HG03354 (cell line): ENCODE data around the gene PGAM2.

Experiments
- ATAC-seq: cut with Tn5 transposase; IDR thresholded peaks from one replicate; pipeline ENCODE4 v1.9.1; 2021; ENCODE audit warnings: mild to moderate bottlenecking; ENCODE audit not compliant: unreplicated experiment, poor library complexity, severe bottlenecking

Gene PGAM2

DNA sequence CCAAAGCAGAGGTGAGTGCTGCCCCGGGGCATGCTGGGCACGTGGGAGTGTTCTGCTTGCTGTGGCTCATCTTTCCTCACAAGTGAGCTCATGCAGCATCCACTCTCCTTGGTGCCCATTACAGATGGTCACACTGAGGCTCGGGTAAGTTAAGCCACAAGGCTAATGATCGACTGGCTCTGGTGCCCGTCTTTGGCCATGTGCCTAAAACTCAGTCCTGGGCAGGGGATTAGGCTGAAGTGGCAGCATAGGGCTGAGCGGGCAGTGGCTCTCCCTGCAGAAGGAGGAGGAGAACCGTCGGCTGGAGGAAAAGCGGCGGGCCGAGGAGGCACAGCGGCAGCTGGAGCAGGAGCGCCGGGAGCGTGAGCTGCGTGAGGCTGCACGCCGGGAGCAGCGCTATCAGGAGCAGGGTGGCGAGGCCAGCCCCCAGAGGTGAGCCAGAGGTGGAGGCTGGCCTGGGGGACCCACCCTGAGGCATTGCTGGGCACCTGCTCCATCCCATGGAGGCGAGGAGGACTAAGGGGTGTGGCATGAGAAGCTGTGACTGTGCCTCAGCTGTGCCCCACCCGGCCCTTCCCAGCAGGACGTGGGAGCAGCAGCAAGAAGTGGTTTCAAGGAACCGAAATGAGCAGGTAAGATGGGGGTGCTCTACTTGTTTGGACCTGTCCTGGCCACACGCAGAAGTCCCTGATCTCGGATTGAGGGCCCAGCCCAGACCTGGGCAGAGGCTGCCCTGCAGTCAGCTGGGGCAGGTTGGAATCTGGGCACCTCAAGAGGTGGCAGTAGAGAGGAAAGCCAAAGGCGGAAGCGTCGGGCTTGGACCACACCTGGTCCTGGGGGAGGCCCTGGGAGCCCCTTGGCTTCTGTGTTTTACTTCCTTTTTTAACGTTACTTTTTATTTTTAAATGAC lies 7.3 kb downstream of the PGAM2 start:
- ATAC-seq: no peak

DNA sequence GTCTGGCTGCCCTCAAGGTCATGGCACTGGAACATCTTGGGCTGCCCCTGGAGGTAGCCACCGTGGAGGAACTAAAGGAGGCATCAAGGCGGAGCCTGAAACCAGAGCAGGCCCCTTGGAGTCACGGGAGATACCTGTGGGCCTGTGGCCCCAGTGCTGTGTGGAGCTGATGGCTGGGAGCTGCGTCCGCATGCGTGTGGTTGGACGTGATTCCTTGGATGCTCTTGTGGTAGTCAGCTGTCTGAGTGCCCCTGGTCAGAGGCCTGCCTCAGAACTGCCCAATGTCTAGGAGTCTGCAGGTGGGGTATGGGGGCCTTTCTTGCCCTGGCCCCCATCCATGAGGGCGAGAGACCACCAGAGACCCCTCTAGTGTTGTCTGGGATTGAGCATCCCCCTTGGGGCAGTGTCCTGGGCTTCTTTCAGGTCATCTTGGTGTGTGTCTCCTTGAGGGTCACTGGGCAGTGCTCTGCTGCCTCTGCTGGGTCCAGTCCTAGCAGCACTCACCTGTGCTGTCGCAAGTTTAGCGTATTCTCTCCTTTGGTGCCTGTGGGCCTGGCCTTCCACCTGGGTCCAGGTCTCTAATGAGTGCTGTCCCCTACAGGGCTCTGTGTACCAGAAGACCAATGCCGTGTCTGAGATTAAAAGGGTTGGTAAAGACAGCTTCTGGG lies 8.1 kb downstream of the PGAM2 start:
- ATAC-seq: no peak

DNA sequence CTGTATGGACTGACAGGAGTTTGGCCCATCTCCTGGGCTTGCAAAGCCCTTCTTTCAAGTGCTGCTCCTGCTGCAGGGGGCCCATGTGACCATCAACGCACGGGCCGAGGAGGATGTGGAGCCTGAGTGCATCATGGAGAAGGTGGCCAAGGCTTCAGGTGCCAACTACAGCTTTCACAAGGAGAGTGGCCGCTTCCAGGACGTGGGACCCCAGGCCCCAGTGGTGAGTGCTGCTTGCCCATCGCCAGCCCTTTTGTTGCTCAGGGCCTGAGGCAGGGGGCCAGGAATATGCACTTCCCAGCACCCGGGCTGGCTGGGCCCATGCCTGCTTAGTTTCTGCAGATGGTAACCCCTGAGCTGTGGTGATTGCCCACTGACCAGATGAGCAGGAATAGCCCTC lies 8.7 kb downstream of the PGAM2 start:
- no peak for ATAC-seq

DNA sequence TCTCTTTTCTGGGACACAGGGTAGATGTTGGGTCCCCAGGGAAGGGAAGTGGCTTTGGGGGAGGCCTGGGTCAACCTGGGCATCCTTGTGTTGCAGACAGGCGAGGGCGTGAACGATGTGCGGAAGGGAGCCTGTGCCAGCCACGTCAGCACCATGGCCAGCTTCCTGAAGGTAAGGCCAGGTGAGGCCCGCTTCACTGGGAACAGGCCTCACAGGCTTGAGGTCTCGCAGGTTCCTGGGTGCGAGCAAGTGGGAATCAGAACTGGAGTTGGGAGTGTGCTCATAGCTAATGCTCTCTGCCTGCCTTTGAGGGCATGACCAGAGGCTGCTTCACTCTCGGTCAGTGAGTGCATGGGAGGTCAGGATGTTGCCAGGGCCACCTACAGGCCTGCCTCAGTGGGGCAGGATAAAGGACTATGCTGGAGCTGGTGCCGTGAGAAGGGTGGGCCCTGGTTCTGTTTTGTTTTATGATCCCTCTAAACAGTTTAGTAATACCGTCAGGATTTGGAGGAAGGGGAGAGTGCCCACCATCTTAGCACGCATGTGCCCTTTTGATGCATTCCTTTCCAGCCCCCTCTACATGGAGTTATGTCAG lies 12.5 kb downstream of the PGAM2 start:
- ATAC-seq: no peak

DNA sequence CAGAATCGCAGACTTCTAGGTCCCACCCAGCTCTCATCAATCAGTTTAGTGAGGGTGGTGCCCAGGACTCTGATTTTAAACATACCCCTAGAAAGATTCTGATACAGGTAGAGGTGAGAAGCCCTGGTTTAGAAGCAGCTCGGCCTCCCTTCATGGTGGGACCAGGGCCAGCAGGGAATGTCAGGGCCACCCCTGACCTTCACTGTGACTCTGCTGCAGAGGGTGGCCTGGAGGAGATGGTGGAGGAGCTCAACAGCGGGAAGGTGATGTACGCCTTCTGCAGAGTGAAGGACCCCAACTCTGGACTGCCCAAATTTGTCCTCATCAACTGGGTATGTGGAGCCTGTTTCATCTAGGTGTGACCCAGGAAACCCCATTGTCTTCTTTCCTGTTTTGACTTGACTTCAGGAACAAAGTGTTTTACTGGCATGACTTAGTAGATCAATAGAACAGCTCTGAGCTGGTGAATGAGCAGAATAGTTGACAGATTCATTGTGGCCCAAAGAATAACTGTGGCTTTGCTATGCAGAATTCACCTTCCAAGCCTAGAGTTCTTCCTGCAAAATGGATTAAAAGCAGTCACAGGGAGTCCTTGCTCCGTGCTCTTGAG lies 13.7 kb downstream of the PGAM2 start:
- ATAC-seq: no peak

DNA sequence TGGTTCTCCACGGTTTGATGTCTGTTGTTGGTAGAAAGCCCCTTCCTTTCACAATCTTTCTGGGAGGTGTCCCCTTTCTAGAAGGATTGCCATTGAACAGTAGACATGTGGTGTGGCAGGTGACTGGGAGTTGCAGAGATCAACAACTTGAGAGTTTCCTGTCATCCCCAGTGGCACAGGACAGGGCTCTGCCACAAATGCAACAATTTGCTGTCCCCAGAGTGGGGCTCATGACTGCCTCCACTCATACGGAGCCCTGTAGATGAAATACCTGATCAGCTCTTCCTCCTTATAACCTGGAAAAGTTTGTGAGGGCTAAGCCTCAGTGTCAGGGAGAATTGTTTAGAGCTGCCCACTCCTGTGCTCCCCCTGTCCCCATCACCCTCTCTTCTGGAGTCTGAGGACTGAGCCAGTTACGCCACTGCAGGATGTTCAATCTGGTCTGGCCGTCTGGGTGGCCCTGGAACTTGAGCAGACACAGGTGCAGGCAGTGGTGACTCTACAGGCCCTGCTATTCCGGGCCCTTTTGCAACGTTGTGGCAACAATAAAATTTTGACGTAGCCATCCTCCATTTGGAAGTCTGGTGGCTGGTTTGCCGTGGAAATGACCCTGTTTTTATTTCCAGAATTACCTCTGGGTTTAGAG lies 14.3 kb downstream of the PGAM2 start:
- no peak for ATAC-seq

DNA sequence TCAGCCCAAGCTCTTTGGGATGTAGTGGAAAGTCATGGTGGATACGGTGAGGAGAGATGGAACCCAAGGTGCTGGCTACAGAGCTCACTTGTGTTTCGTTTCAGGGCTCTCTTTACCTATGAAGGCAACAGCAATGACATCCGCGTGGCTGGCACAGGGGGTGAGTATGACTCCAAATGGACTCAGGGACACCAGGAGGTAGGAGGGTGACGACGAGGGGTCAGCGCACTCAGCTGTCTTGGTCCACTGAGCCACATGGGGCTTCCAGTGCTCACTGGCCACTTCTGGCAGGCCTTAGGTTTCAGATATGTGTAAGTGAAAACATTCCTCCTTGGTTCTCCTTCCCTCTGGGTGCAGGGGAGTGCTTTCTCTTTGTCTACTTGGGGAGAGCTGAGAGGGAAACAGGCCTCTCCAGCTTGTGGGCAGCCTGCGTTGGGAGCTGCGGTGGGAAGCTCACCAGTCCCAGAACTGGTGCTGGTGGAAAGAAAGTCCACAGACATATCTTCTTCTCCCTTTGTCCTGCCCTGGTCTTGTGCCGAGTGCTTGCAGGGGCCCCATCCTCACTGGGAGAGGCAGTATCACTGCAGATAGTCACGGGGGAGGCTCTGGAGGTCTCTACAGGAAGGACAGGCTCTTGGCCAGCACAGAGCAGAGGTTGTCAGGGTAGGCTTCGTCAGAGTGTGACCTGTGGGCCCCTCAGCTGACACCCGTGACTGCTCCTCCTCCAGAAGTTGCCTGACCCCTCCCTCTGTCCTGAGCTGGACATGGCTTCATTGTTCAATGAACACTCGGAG lies 15.0 kb downstream of the PGAM2 start:
- ATAC-seq: no peak

DNA sequence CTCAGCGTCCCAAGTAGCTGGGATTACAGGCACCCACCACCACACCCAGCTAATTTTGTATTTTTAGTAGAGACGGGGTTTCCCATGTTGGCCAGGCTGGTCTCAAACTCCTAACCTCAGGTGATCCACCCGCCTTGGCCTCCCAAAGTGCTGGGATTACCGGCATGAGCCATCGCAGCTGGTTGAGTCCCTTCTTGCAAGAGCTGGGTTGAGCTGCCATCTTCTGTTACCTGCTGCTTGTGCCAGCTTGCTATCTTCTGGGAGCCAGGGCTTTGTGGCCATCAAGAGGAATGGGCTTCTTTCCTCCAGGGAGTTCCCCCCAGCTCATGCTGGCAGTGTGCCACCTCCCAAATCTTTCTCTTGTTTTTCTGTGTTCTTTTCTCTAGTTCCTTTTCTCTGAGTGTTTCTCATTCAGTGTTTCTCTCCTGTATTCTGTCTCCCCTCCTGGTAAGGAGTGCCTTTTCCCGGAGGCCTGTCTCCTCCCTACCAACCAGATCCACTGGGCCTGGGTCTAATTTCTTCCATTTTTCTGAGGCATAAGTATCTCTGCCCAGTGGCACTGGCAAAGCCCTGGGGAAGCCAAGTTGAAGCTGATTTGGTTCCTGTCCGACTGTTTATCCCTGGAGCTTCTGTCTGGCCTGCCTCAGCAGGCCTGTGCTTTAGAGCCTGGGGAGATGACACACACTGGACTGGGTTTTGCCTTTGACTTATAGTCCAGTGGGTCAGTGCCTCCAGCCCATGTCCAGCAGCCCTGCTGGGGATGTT lies 17.2 kb downstream of the PGAM2 start:
- ATAC-seq: no peak

DNA sequence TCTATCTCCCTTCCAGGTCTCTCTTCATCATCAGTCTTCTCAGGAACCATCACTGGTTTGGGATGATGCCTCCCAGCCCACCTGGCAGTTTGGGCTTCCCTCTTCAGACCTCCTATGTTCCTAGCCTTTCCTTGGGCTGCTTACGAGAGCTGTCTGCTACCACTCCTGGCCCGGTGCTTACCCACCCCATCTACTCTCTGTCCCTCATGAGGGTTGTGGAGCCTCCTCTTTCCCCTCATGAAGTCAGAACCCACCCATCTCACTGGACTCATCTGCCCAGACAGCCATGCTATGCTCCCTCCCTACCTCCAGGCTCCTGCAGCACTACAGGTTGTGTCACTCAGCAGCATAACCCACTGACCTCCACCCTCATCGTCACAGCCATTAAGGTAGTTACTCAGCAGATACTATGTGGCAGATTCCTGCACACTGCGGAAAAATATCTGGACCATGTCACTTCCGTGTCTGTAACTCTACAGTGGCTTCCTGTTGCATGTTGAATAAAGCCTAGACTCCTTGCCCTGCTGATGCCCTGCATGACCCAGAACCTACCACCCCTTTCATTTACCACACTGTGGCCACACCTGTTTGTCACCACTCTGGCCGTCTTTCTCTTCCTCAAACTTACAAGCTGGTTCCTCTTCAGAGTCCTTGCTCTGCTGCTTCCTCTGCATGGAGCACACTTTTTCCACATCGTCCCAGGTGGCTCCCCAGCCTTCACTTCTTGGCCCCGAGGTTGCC lies 18.9 kb downstream of the PGAM2 start:
- ATAC-seq: peak; percentile 62

DNA sequence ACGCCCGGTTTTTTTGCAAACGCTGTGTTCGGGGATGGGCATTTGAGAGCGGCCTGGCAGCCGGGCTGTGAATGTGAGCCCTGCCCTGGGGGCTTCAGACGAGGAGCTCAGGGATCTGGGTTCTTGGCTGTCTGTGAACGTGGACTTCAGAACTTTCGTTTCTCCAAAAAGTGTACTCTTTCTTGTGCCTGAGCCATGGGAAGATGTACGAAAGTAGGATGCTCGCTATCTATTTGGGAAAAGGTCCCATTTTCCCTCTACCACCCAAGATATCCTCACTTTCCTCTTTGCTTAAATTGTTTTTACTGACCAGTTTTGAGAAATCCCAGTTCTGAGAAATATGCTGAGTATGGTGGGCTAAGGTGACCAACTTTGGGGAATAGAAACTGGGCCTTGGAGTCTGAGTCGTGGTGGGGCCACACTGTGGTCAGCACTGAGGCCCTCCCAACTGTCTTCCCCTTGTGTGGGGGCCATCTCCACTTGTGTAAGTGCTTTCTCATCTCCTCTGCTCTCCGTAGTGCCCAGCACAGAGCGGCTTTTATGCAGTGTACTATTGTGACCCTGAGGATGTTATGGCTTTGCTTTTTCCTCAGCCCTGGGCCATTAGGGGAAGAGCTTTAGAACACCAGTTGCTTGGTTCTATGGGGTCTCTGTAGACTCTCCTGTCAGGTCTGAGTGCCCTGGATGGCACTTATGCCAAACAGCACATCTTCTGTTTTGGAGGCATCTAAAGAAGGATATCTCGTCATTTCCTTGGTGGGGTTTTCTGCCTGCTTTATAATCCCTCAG lies 19.9 kb downstream of the PGAM2 start:
- ATAC-seq: no peak

DNA sequence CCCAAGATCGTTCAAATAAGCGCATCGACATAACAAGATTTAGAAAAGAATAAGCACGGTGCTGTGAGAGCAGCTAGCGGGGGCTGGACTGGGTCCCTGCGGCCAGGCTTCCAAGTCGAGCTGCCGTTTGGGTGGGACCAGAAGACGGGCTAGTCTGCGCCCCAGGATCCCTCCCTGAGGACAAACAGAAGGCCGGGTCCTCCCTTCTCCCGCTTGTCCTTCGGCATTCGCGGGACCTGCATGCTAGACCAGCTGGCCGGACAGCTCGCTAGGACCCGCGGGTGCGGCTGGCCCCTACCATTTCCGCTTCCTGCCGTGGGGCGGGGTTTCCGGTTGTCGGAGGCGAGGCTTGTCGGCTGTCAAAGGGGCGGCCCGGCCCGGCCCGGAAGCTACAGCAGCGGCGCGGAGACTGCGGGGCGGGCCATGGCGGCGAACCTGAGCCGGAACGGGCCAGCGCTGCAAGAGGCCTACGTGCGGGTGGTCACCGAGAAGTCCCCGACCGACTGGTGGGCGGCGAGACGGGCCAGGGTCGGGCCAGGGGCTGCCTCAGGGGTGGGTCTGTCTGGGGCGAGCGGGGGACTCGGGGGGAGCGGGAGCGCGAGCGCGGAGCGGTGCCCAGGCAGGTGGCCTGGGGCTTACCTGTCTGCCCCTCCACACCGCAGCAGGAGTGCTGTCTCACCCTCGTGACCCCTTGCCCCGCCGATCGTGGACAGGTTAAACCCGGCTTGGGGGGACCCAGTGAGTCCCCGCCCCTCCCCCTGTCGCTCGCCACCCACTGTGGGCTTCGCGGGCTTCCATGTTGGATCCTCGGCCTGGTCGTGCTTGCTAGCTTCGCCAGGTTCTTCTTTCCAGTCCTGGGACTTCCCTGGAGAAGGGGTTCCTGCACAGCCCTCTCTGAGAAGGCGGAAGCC lies 20.8 kb downstream of the PGAM2 start, which contains the start of gene DBNL:
Gene DBNL (plus strand): TSS at position 388 of the 911 bp plus-strand sequence. CDS start 36 bp downstream, at position 424.
- peak; percentile 74 for ATAC-seq

DNA sequence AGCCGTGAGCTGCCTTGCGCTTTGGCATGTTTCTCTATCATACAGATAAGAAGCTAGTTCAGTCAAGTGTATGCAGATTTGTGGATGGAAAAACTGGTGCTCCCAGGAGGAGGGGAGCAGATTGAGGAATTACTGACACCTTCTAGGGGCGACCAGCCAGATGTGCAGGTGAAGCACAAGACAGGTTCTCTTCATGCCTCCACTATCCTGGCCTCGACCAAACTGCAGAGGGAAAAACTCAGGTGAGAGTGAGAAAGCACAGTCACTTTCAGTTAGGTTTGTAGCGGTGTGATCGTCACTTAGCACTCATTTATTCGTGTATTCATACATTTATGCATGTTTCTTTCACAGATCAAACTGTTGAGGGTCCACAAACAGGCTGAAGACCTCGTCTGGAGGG lies 21.5 kb downstream of the PGAM2 start:
- no peak for ATAC-seq

DNA sequence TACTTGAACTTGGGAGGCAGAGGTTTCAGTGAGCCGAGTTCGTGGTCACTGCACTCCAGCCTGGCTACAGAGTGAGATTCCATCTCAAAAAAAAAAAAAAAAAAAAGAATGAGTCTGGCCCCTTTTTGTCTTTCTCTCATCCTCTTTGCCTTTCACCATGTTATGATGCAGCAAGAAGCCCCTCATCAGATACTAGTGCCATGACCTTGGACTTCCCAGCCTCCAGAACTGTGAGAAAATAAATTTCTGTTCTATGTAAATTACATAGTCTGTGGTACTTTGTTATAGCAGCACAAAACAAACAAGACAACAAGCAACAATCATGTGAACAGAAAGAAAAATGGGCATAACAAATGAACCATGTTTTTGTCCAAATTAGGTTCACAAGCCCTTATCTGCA lies 23.1 kb downstream of the PGAM2 start:
- no peak for ATAC-seq

DNA sequence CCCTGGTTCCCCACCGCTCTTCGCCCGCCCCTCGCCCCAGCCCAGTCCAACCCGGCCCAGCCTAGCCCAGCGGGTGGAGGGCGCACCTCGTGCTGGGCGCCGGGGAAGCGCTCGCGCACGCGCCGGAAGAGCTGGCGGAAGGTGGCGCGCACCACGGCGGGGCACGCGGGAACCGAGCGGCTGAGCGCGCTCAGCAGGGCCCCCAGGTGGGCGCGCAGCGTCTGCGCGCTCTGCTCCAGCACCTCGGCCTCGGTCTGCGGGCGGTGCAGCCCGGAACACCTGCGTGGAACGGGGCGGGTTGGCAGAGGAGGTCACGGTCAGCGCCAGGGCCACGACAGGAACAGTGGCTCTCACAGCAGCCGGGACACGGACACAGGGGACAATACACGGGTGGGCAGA lies 24.9 kb downstream of the PGAM2 start:
- ATAC-seq: peak; percentile 48

DNA sequence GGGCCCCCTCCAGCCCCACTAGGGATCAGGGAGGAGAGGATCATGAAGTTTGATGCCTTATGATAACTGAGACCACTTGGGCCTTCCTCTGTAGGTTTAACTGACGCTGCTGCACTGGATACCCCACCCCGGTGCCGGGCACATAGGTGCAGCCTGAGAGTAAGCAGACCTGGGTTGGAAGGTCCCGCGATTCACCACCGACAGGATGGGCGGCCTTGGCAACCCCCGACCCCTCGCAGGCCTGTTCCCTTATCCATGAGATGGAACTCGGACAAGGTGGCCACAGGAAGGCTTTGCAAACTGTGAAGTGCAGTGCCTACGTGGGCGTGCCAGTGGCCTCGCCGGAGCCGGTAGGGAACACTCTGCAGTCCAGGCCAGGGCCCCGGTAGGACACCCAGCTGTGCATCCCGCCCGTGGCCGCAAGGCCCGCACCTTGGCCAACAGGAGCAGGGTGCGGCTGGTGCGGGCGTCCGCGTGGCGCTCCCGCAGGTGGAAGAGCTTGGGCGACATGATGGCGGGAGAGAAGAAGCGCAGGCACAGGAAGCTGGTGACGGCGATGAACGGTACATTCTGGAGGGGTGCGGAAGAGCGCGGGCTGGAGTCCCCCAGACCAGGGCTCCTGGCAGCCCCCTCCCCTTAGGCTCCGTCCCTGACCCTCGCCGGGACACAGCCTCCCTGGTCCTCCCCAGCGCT lies 25.4 kb downstream of the PGAM2 start:
- ATAC-seq: peak; percentile 12
